Measurements from ENCODE around the gene PPP1R11.

Gene PPP1R11

DNA sequence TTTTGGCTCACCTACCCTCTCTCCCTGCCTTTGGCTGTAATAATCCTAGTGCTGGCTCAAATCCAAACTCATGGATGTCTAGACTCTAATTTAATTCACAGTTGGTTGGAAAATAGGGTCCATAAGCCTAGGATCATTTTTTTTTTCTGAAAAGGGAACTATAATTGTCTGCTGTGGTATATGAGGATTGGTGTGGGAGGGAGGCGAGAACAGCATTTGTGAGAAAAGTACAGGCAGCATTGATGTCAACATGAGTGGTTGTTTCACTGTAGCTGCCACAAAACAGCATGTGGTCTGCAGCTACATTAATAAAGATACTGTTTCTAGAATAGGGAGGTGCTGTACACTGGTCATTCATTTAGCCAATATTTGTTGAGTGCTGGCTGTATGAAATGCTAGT, 24.5 kb upstream of the PPP1R11 start:
- H2AFZ ChIP-seq (ENCODE audit: low read depth, low read length): no peak overlapping the region
- H3K36me3 ChIP-seq (ENCODE audit: insufficient read depth, low read length): no peaks in the 10 kb centered on the region
- H3K4me1 ChIP-seq (ENCODE audit: insufficient read depth, low read length): no peaks in the 10 kb centered on the region
- no peaks in the 10 kb centered on the region for H3K9me3 ChIP-seq (ENCODE audit: low read length)
- no peak overlapping the region for H3K4me3 ChIP-seq (ENCODE audit: low read length)
- H3K27me3 ChIP-seq (ENCODE audit: insufficient read depth, low read length): no peaks in the 10 kb centered on the region

DNA sequence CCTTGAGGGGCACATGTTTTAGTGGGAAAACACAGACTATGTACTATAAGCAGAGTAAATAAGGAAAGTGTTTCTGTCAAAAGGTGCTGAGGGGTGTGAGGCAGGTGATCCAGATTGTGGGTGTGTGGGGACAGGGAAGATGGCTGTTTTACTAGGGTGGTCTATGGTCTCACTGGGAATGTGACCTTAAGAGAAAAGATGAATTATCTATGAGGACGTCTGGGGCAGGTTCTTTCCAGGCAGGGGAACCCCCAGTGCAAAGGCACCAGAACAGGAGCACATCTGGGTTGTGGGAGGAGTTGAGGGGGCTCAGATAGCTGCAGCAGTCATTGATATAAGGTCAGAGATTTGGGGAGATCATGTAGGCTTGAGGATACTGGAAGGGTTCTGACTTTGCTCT, 24.1 kb upstream of the PPP1R11 start:
- Histone ChIP-seq H3K4me1 (ENCODE audit: insufficient read depth, low read length) (no peaks in the 10 kb centered on the region), H3K9me3 (ENCODE audit: low read length) (no peaks in the 10 kb centered on the region), H3K36me3 (ENCODE audit: insufficient read depth, low read length) (no peaks in the 10 kb centered on the region), H3K4me3 (ENCODE audit: low read length) (no peak overlapping the region), H3K27me3 (ENCODE audit: insufficient read depth, low read length) (no peaks in the 10 kb centered on the region), H2AFZ (ENCODE audit: low read depth, low read length) (no peak overlapping the region)

DNA sequence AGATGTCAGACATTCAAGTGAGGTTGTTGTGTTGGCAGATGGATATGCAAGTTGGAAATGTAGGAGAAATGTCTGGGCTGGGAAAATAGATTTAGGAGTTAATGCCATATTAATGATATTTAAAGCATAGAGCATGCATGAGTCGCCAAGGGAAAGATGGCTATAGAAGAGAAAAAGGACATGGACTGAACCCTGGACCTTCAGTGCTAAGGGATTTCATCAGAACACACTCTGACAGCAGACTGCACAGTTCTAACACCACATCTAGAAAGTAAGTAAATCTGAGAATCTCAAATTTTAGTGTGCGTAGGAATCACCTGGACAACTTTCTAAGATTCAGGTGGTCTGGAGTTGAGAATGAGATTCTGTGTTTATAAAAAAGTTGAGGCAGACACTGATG, 23.3 kb upstream of the PPP1R11 start:
- Histone ChIP-seq H2AFZ (ENCODE audit: low read depth, low read length) (no peak overlapping the region), H3K27me3 (ENCODE audit: insufficient read depth, low read length) (no peaks in the 10 kb centered on the region), H3K4me1 (ENCODE audit: insufficient read depth, low read length) (no peaks in the 10 kb centered on the region), H3K36me3 (ENCODE audit: insufficient read depth, low read length) (no peaks in the 10 kb centered on the region), H3K9me3 (ENCODE audit: low read length) (no peaks in the 10 kb centered on the region), H3K4me3 (ENCODE audit: low read length) (no peak overlapping the region)

DNA sequence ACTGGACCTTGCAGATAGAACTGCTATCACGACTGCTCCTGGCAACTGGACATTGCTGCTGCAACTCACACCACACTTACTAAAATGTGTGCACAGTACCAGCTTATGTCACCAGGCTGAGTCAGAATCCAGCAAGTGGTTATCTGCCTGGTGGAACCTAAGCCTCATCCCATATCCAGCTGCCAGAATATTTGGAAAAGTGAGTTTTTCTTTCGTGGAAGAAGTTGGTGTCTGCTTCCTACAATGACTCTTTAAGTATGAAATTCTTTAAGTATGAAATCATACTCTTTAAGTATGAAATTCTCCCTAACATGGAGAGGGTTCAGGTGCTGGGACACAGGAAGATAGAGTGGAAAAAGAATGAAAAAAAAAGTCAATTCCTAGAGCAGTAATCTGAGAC, 22.4 kb upstream of the PPP1R11 start:
- H3K4me3 ChIP-seq (ENCODE audit: low read length): no peak overlapping the region
- H3K27me3 ChIP-seq (ENCODE audit: insufficient read depth, low read length): no peaks in the 10 kb centered on the region
- H2AFZ ChIP-seq (ENCODE audit: low read depth, low read length): no peak overlapping the region
- H3K4me1 ChIP-seq (ENCODE audit: insufficient read depth, low read length): no peaks in the 10 kb centered on the region
- H3K36me3 ChIP-seq (ENCODE audit: insufficient read depth, low read length): no peaks in the 10 kb centered on the region
- no peaks in the 10 kb centered on the region for H3K9me3 ChIP-seq (ENCODE audit: low read length)

DNA sequence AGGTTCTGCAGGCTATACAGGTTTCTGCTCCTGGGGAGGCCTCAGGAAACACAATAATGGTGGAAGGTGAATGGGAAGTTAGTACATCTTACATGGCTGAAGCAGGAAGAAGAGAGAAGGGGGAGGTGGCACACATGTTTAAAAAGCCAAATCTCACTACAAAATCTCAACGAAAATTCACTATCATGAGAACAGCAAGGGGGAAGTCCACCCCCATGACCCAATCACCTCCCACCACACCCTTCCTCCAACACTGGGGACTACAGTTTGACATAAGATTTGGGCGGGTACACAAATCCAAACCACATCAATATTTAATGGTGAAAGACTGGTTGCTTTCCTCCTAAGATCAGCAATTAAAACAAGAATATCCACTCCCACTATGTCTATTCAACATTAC, 19.8 kb upstream of the PPP1R11 start:
- no peaks in the 10 kb centered on the region for H3K9me3 ChIP-seq (ENCODE audit: low read length)
- H2AFZ ChIP-seq (ENCODE audit: low read depth, low read length): no peak overlapping the region
- H3K4me3 ChIP-seq (ENCODE audit: low read length): no peak overlapping the region
- H3K4me1 ChIP-seq (ENCODE audit: insufficient read depth, low read length): no peaks in the 10 kb centered on the region
- no peaks in the 10 kb centered on the region for H3K36me3 ChIP-seq (ENCODE audit: insufficient read depth, low read length)
- no peaks in the 10 kb centered on the region for H3K27me3 ChIP-seq (ENCODE audit: insufficient read depth, low read length)

DNA sequence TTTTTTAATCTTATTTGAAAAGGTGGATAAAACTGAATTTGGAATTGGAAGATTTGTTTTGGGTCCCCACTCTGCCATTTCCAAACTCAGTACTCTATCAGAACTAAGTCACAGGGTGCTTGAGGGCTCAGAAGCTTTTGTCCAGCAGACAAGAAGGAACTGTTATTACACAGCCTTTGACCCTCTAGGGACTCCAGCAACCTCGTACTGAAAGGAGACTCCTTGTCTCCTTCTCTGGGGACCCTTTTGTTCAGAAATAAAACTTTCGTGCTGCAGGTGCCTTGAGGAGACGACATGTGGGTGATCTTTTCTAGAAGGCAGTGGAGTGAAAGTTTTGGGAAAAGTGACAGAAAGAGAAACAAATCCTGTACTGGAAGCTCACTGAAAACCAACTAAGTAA, 13.3 kb upstream of the PPP1R11 start:
- Histone ChIP-seq H3K4me3 (ENCODE audit: low read length) (no peak overlapping the region), H3K9me3 (ENCODE audit: low read length) (no peaks in the 10 kb centered on the region), H2AFZ (ENCODE audit: low read depth, low read length) (no peak overlapping the region), H3K27me3 (ENCODE audit: insufficient read depth, low read length) (no peaks in the 10 kb centered on the region), H3K36me3 (ENCODE audit: insufficient read depth, low read length) (peaks cover 21% of the 10 kb centered on the region), H3K4me1 (ENCODE audit: insufficient read depth, low read length) (peaks cover 3% of the 10 kb centered on the region)

DNA sequence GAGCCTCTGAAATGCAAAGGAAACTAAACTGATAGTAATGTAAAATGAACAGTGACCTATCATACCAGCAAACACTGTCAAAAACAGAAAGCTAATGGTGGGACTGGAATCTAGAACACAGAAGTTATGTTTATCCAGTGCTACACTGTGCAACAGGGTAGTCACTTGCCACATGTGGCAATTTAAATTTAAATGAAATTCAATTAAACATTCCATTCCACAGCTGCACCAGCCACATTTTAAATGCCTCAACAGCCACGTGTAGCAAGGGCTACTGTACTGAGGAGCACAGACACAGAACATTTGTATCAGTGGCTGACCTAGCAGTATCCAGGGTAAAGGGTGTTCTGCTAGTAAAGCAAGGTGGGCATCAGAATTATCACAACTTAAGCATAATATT, 11.5 kb upstream of the PPP1R11 start:
- Histone ChIP-seq H2AFZ (ENCODE audit: low read depth, low read length) (no peak overlapping the region), H3K4me1 (ENCODE audit: insufficient read depth, low read length) (peaks cover 17% of the 10 kb centered on the region), H3K9me3 (ENCODE audit: low read length) (no peaks in the 10 kb centered on the region), H3K27me3 (ENCODE audit: insufficient read depth, low read length) (no peaks in the 10 kb centered on the region), H3K36me3 (ENCODE audit: insufficient read depth, low read length) (peaks cover 21% of the 10 kb centered on the region), H3K4me3 (ENCODE audit: low read length) (no peak overlapping the region)

DNA sequence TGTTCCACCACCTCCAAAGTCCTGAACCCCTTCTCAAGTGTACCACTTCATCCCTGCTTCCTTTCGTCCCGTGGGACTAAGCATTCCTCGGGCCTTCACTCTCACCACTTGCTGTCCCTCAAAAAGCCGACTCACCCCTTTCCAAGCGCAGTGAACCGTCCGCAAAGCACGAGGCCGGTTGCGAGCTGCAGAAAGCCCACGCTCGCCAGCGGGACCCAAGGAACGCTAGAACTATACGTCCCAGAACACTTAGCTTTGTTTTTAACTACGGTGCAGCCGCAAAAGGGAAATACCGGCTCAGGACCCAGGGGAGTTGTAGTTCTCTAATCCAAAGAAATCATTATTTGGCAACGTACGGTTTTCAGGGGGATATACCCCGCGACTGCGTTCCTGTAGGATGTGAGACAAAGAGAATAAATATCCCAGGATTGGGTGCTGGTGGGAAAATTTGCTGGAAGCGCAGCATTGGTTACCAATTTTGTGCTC, 6.3 kb upstream of the PPP1R11 start:
- peaks cover 25% of the 10 kb centered on the region for H3K4me1 ChIP-seq (ENCODE audit: insufficient read depth, low read length)
- H3K36me3 ChIP-seq (ENCODE audit: insufficient read depth, low read length): peaks cover 21% of the 10 kb centered on the region
- peak overlapping the region; percentile 75 for H3K4me3 ChIP-seq (ENCODE audit: low read length)
- H3K27me3 ChIP-seq (ENCODE audit: insufficient read depth, low read length): no peaks in the 10 kb centered on the region
- peak overlapping the region; percentile 91 for H2AFZ ChIP-seq (ENCODE audit: low read depth, low read length)
- no peaks in the 10 kb centered on the region for H3K9me3 ChIP-seq (ENCODE audit: low read length)

DNA sequence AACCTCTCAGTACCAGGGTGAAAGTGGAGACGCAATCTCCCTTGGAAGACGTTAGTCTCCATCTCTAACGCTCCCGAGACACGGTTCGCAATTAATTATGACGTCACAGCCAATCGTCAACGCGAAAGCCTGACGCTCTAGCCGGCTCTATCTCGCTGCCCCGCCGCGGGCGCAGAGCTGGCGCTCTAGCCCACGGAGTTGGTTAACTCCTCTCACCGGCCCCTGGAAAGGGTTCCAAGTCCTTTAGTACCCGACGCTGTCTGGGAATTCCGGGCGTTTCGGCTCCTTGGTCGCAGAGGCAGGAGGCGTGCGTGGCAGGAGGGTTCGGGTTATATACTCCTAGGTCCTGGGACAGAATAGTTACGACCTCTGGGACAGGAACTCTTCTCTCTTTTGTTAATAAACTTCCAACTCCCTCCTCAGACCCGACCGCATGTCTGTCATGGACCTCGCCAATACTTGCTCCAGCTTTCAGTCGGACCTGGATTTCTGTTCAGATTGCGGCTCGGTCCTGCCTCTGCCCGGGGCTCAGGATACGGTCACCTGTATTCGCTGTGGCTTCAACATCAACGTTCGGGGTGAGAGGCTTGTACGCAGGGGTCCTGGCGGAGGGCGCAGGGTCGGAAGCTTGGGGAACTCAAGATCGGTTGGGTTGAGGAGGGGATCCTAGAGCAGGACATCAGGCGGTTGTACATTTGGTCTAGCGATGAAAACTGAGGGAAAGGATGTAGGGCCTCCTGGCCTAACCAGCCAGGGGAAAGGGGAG, 5.7 kb upstream of the PPP1R11 start, which contains the start of gene POLR1H:
POLR1H (plus strand) TSS at position 174 of the 766 bp plus-strand sequence; CDS start at position 434, 260 bp downstream.
- peak within 1 kb of the TSS; percentile 75 for H3K4me3 ChIP-seq (ENCODE audit: low read length)
- peak within 1 kb of the TSS; percentile 91 for H2AFZ ChIP-seq (ENCODE audit: low read depth, low read length)
- H3K4me1 ChIP-seq (ENCODE audit: insufficient read depth, low read length): peaks cover 31% of the 10 kb centered on the region
- H3K36me3 ChIP-seq (ENCODE audit: insufficient read depth, low read length): peaks cover 19% of the 10 kb centered on the region
- no peaks in the 10 kb centered on the region for H3K27me3 ChIP-seq (ENCODE audit: insufficient read depth, low read length)
- H3K9me3 ChIP-seq (ENCODE audit: low read length): no peaks in the 10 kb centered on the region

DNA sequence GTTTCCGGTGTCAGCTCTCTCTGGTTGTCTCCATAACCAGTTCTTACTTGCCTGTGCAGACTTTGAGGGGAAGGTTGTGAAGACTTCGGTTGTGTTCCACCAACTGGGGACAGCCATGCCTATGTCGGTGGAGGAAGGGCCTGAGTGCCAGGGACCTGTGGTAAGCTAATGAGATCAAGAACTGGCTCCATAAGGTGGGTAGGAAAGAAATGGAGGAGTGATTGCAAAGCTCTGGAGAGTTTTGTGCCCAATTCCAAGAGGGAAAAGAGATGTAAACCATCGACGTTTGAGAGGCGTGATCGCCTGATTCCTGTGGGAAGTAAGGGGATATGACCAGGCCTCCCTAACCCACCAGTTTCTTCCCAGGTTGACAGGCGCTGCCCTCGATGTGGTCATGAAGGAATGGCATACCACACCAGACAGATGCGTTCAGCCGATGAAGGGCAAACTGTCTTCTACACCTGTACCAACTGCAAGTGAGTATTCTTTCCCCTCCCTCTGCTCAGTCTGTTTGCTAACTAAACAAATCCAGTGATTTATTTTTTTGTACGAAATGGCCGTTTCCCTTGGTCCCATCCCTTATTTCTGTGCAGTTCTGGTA, 5.0 kb upstream of the PPP1R11 start:
- Histone ChIP-seq H3K4me1 (ENCODE audit: insufficient read depth, low read length) (peaks cover 31% of the 10 kb centered on the region), H2AFZ (ENCODE audit: low read depth, low read length) (peak overlapping the region; percentile 91), H3K4me3 (ENCODE audit: low read length) (peak overlapping the region; percentile 75), H3K36me3 (ENCODE audit: insufficient read depth, low read length) (peaks cover 15% of the 10 kb centered on the region), H3K27me3 (ENCODE audit: insufficient read depth, low read length) (no peaks in the 10 kb centered on the region), H3K9me3 (ENCODE audit: low read length) (no peaks in the 10 kb centered on the region)

DNA sequence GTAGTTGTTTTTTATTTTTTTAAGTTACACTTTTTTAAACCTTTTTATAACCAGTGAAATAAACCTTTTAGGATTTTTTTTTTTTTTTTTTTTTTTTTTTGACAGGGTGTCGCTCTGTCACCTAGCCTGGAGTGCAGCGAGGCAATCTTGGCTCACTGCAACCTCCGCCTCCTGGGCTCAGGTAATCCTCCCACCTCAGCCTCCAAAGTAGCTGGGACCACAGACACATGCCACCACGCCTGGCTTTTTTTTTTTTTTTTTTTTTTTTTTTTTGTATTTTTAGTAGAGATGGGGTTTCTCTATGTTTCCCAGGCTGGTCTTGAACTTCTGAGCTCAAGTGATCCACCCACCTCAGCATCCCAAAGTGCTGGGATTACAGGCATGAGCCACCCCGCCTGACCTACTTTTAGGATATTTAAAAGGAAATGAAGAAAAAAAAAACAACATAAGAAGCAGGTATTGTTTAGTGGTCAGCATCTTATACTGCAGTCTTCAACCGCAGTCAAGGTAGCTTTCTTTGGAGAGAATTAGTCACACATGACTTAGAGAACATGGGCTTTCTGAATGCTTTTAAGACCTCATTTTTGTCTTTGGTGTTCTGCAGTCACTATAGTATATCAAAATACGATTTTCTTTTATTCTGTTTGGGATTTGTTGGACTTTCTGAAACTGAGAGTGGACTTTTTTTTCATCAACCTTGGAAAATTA, 4.4 kb upstream of the PPP1R11 start:
- H3K4me3 ChIP-seq (ENCODE audit: low read length): peak overlapping the region; percentile 75
- peaks cover 9% of the 10 kb centered on the region for H3K36me3 ChIP-seq (ENCODE audit: insufficient read depth, low read length)
- no peak overlapping the region for H2AFZ ChIP-seq (ENCODE audit: low read depth, low read length)
- H3K9me3 ChIP-seq (ENCODE audit: low read length): no peaks in the 10 kb centered on the region
- H3K27me3 ChIP-seq (ENCODE audit: insufficient read depth, low read length): no peaks in the 10 kb centered on the region
- H3K4me1 ChIP-seq (ENCODE audit: insufficient read depth, low read length): peaks cover 34% of the 10 kb centered on the region

DNA sequence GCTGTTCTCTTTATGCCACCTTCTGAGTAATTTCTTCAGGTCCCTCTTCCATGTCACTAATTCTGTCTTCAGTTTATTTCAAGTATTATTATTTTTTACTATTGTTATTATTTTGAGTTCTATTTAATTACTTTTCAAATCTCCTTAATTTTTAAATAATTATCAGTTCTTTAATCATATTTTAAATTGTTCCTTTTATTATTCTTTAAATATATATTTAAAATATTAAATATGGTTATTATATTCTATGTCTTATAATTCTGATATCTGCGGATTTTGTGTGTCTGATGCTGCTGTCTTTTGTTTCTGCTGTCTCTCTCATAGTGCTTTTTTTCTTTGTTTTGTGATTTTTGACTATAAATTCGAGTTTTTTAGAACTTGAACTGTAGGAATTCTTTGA, 3.7 kb upstream of the PPP1R11 start:
- H2AFZ ChIP-seq (ENCODE audit: low read depth, low read length): no peak overlapping the region
- H3K4me3 ChIP-seq (ENCODE audit: low read length): no peak overlapping the region
- H3K4me1 ChIP-seq (ENCODE audit: insufficient read depth, low read length): peaks cover 41% of the 10 kb centered on the region
- no peaks in the 10 kb centered on the region for H3K9me3 ChIP-seq (ENCODE audit: low read length)
- peaks cover 6% of the 10 kb centered on the region for H3K36me3 ChIP-seq (ENCODE audit: insufficient read depth, low read length)
- H3K27me3 ChIP-seq (ENCODE audit: insufficient read depth, low read length): no peaks in the 10 kb centered on the region

DNA sequence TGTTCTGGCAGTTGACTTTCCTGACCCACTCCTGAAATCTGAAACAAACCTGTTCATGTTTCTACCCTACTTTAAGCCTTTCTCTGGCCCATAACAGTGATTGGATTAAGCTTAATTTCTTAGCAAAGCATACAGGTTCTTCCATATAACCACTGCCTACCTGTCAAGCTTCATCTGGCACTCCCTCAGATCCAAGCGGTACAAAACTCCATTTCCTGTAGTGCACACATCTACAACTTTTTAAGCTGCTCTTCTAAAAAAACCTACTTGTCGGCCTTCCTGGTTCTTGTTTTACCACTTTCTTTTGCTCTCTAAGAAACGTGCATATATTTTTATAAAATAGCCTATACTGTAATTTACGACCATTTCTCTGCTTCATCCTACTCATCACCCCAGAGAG, 916 bp upstream of the PPP1R11 start:
- Histone ChIP-seq H3K4me3 (ENCODE audit: low read length) (peak overlapping the region; percentile 68), H3K4me1 (ENCODE audit: insufficient read depth, low read length) (peaks cover 26% of the 10 kb centered on the region), H2AFZ (ENCODE audit: low read depth, low read length) (peak overlapping the region; percentile 38), H3K36me3 (ENCODE audit: insufficient read depth, low read length) (peaks cover 12% of the 10 kb centered on the region), H3K27me3 (ENCODE audit: insufficient read depth, low read length) (no peaks in the 10 kb centered on the region), H3K9me3 (ENCODE audit: low read length) (no peaks in the 10 kb centered on the region)
